Dermis blood vessel endothelial cell (primary cell): ENCODE results near the gene SMYD3. TPM values are rescaled to one million over a fixed set of nuclear protein-coding genes. Genes with fewer than 3 reads are reported as not detected.

Experiments used
- total RNA-seq: library from RNA; depleted of rRNA; stranded (reverse); fragments of >200 nt; gene quantifications from 2 replicates; pipeline ENCODE4 v1.2.3, GENCODE V29; 2014

SMYD3 gene
- total RNA-seq, 1 donor from 2014 or later = 21.3 TPM

Other genes starting within 250 kb of the SMYD3 start
- gene TFB2M, start 59.0 kb upstream of the SMYD3 start, total RNA-seq = 15.1 and 16.2 TPM in 2 replicates
- gene CNST, start 59.2 kb upstream of the SMYD3 start, total RNA-seq = 27.5 and 31.0 TPM in 2 replicates
- gene SCCPDH, start 217.1 kb upstream of the SMYD3 start, total RNA-seq = 52.8 and 58.3 TPM in 2 replicates